A549 treated with AZD9567 at 1 μM for 4 hours (cell line): Measurements from ENCODE around the gene CRIP2. TPM values are rescaled to one million over a fixed set of nuclear protein-coding genes. Genes with fewer than 3 reads are reported as not detected.

ENCODE experiments used
- total RNA-seq: library from RNA; stranded (reverse); fragments of 200-300 nt; extraction: Qiagen RNA extraction; gene quantifications from 5 replicates; pipeline ENCODE4 v1.2.3, GENCODE V29; 2022; ENCODE audit not compliant: insufficient read depth

The CRIP2 gene
- 118 to 201 TPM (median 197 TPM) in 5 replicates for total RNA-seq

GRCh38 chr14:105474483-105475268 lies at the start of gene CRIP2:
CRIP2 (plus strand) TSS chr14:105474821; CDS start chr14:105474863, 42 bp downstream.

DNA sequence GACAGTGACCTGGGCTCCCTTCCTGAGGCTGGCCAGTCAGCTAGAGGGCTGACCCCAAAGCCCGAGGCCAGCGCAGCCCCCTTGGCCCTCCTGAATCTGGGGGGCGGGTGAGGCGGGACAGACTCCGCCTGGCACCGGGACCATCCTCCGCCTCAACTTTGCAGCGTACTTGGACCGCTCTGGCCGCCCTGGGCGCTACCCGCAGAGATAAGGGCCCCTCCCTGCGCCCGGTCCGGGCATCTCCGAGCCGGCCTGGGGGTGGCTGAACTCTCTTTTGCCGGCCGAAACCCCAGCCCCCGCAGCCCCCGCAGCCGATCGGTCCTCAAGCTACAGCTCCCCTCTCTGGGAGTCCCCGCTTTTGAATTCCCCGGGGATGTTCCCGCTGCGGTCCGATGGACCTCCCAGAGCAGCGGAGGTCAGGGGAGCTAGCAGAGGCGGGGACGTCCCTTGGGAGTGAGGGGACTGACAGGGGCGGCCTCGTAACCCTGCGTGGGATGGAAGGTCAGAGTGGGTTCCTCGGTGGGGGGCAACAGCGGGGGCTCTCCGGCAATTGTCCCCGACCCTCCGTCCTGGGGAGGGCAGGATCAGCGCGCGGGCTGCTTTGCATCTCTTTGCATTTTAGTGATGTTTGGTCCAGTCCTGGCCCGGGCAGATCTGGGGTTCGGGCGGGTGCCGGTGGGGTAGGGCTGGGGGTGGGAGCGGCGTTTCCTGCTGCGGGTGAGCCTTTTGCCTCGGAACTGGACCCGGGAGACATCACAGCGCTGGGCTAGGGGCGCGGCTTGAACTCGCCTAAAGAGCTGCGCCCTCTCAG lies 11.7 kb downstream of the CRIP2 start, which contains the start of gene CRIP1:
TSS of gene CRIP1 (plus strand) at position 724 of the 811 bp plus-strand sequence. CDS start 374 bp downstream, outside the sequence.

GRCh38 chr14:105490572-105491365 lies 16.1 kb downstream of the CRIP2 start, which contains the start of gene TEDC1:
TEDC1 (plus strand) TSS chr14:105491246; CDS start chr14:105491376, 130 bp downstream.

GRCh38 chr14:105525861-105526775 lies 51.5 kb downstream of the CRIP2 start, which contains the start of gene TMEM121:
TMEM121 (plus strand) TSS chr14:105526583; CDS start chr14:105528835, 2,252 bp downstream.

Other genes with a start within 250 kb of the CRIP2 start
- 33.0 to 44.5 TPM (median 41.2 TPM) in 5 replicates for gene BTBD6, start 226.3 kb upstream of the CRIP2 start, total RNA-seq
- gene BRF1, start 173.8 kb upstream of the CRIP2 start, total RNA-seq, result 25.8 to 30.0 TPM (median 28.8 TPM) in 5 replicates
- gene PACS2, start 160.1 kb upstream of the CRIP2 start, total RNA-seq, result 23.7 to 29.4 TPM (median 27.7 TPM) in 5 replicates
- gene TEX22, start 76.3 kb upstream of the CRIP2 start, total RNA-seq, result 0.20 to 1.1 TPM (median 0.27 TPM) in 4 of 5 replicates, not detected in the other
- gene MTA1, start 55.0 kb upstream of the CRIP2 start, total RNA-seq, result 46.5 to 86.8 TPM (median 83.5 TPM) in 5 replicates
- gene CRIP1, start 12.1 kb downstream of the CRIP2 start, total RNA-seq, result 1,826 to 2,202 TPM (median 1,909 TPM) in 5 replicates
- 24.6 to 53.4 TPM (median 47.1 TPM) in 5 replicates for gene TEDC1, start 16.4 kb downstream of the CRIP2 start, total RNA-seq
- 2.7 to 10.3 TPM (median 7.8 TPM) in 5 replicates for gene TMEM121, start 51.8 kb downstream of the CRIP2 start, total RNA-seq